Ectodermal cell (in vitro differentiated cells): ENCODE measurements around the gene CRACR2A.

ENCODE experiments used
- H3K27ac ChIP-seq: 2 replicates; pipeline ENCODE4 v1.7.0; 2013; ENCODE audit warnings: mild to moderate bottlenecking, low read depth, low read length; ENCODE audit not compliant: insufficient read depth, poor library complexity, severe bottlenecking
- H3K27me3 ChIP-seq: 2 replicates; pipeline ENCODE4 v1.7.0; 2013; ENCODE audit warnings: mild to moderate bottlenecking, low read length; ENCODE audit not compliant: insufficient read depth, control insufficient read depth, poor library complexity, severe bottlenecking
- H3K36me3 ChIP-seq: one replicate; pipeline ENCODE4 v1.7.0; 2013; ENCODE audit warnings: low read length; ENCODE audit not compliant: control insufficient read depth, insufficient read depth
- H3K4me1 ChIP-seq: one replicate; pipeline ENCODE4 v1.7.0; 2013; ENCODE audit warnings: low read length; ENCODE audit not compliant: control insufficient read depth, insufficient read depth
- H3K4me3 ChIP-seq: 2 replicates; pipeline ENCODE4 v1.7.0; 2013; ENCODE audit warnings: low read depth, low read length, control low read depth; ENCODE audit not compliant: insufficient read depth
- H3K9me3 ChIP-seq: 2 replicates; pipeline ENCODE4 v1.7.0; 2013; ENCODE audit warnings: mild to moderate bottlenecking, low read length, moderate library complexity; ENCODE audit not compliant: control insufficient read depth
- WGBS, 2 experiments: methylation state at CpG; one replicate each; pipeline ENCODE4 v1.1.7; 2013; ENCODE audit warnings: missing lambda C conversion rate in 2 of 2; 5-methylcytosine and 5-hydroxymethylcytosine counted together

The CRACR2A gene

GRCh38 chr12:3775385-3776035 is 22.6 kb upstream of the CRACR2A start:
- no peaks in the 10 kb centered on the region for H3K36me3 ChIP-seq
- no peaks in the 10 kb centered on the region for H3K4me1 ChIP-seq
- H3K27ac ChIP-seq: no peak overlapping the region
- no peak overlapping the region for H3K4me3 ChIP-seq
- H3K27me3 ChIP-seq: no peaks in the 10 kb centered on the region
- 77 to 83% methylated on average over 4 to 5 of the region's 5 CpGs for WGBS, 2 experiments
- H3K9me3 ChIP-seq: no peaks in the 10 kb centered on the region

DNA sequence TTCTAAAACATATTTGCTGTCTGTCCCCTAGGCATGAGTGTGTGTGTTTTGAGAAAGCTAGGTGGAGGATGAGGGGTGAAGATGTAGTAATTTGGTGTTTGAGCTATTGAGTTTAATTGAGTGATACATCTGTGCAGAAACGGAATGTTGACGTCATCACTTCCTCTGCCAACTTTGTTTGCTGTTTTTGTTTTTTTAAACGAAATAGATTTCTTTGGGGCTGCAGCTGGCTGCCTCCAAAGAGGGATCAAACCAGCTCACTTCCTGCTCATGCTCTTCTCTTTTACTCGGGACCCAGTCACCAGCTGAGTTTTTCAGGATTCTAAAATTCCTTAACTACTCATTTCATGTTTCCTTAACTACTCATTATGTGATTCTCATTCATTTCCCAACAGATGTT is 19.5 kb upstream of the CRACR2A start:
- no peak overlapping the region for H3K4me3 ChIP-seq
- H3K4me1 ChIP-seq: no peaks in the 10 kb centered on the region
- no peaks in the 10 kb centered on the region for H3K36me3 ChIP-seq
- 77 to 81% methylated on average over 4 of the region's 4 CpGs for WGBS, 2 experiments
- H3K9me3 ChIP-seq: no peaks in the 10 kb centered on the region
- no peak overlapping the region for H3K27ac ChIP-seq
- H3K27me3 ChIP-seq: no peaks in the 10 kb centered on the region

DNA sequence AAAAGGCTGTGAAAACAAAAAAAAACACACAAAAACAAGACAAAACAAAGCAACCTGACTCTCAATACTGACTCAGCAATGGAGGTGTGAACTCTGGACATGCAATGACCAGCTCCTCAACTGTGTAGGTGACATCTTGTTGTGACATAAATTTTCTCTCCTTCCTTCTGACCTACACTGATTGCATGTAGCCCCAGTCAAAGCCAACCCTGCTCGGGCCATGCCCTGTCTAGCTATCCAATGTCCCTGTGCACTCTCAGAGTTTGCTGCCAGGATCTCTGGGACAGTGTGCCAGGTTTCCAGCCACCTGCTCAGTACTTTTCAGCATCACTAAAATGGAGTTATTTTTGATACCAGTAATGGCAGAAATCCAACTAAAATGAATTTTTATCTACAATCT is 18.9 kb upstream of the CRACR2A start:
- no peaks in the 10 kb centered on the region for H3K36me3 ChIP-seq
- no peak overlapping the region for H3K4me3 ChIP-seq
- no peaks in the 10 kb centered on the region for H3K27me3 ChIP-seq
- H3K9me3 ChIP-seq: no peaks in the 10 kb centered on the region
- no peak overlapping the region for H3K27ac ChIP-seq
- no peaks in the 10 kb centered on the region for H3K4me1 ChIP-seq
- 93 to 97% methylated on average over 1 of the region's 1 CpG for WGBS, 2 experiments

GRCh38 chr12:3770891-3771290 is 18.0 kb upstream of the CRACR2A start:
- WGBS, 2 experiments: 100% methylated on average over 1 of the region's 1 CpG

GRCh38 chr12:3768911-3769447 is 16.1 kb upstream of the CRACR2A start:
- 92 to 96% methylated on average over 3 of the region's 3 CpGs for WGBS, 2 experiments

More at GRCh38 chr12:3770891-3771290, 18.0 kb upstream of the CRACR2A start:
- H3K27ac ChIP-seq: no peak overlapping the region
- no peaks in the 10 kb centered on the region for H3K27me3 ChIP-seq
- H3K4me1 ChIP-seq: no peaks in the 10 kb centered on the region
- no peaks in the 10 kb centered on the region for H3K36me3 ChIP-seq
- H3K9me3 ChIP-seq: no peaks in the 10 kb centered on the region
- H3K4me3 ChIP-seq: no peak overlapping the region

DNA sequence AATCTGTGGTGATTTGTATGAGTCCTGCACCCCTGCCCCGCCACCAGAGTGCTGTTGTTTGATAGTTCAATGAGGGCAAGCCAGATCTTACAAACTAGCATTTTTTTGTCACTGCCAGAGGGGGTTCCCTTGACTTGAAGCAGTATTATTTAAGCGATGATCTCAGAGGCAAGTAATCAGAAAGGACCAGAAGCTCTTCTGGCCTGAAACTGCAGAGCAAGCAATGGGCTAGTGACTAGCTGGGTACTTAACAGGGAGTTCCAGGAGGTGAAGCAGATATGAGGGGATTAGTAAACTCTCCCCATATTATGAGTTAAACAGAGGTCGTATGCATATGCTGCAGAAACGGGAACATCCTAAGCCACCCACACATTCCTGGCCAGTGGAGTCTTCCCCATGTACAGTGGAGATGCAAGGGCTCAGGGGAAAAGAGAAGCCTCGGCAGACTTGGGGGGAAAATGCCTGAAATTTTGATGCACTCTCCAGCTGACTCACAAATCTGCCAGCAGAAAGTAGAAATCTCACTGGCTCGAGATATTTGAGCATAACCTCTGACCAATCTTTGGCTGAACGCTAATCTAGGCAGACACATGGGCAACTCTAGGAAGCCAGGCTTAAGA is 8.3 kb upstream of the CRACR2A start:
- no peak overlapping the region for H3K27ac ChIP-seq
- H3K4me1 ChIP-seq: no peaks in the 10 kb centered on the region
- WGBS, 2 experiments: 80 to 81% methylated on average over 7 of the region's 7 CpGs
- H3K36me3 ChIP-seq: no peaks in the 10 kb centered on the region
- no peaks in the 10 kb centered on the region for H3K27me3 ChIP-seq
- no peaks in the 10 kb centered on the region for H3K9me3 ChIP-seq
- H3K4me3 ChIP-seq: no peak overlapping the region

More at GRCh38 chr12:3768911-3769447, 16.1 kb upstream of the CRACR2A start:
- H3K27me3 ChIP-seq: no peaks in the 10 kb centered on the region
- H3K9me3 ChIP-seq: no peaks in the 10 kb centered on the region
- H3K36me3 ChIP-seq: no peaks in the 10 kb centered on the region
- H3K4me3 ChIP-seq: no peak overlapping the region
- H3K4me1 ChIP-seq: no peaks in the 10 kb centered on the region
- H3K27ac ChIP-seq: no peak overlapping the region

GRCh38 chr12:3759878-3760277 is 7.0 kb upstream of the CRACR2A start:
- H3K27ac ChIP-seq: no peak overlapping the region
- no peaks in the 10 kb centered on the region for H3K4me1 ChIP-seq
- no peak overlapping the region for H3K4me3 ChIP-seq
- H3K9me3 ChIP-seq: no peaks in the 10 kb centered on the region
- H3K27me3 ChIP-seq: no peaks in the 10 kb centered on the region
- no peaks in the 10 kb centered on the region for H3K36me3 ChIP-seq
- WGBS, 2 experiments: 91 to 93% methylated on average over 2 of the region's 2 CpGs

DNA sequence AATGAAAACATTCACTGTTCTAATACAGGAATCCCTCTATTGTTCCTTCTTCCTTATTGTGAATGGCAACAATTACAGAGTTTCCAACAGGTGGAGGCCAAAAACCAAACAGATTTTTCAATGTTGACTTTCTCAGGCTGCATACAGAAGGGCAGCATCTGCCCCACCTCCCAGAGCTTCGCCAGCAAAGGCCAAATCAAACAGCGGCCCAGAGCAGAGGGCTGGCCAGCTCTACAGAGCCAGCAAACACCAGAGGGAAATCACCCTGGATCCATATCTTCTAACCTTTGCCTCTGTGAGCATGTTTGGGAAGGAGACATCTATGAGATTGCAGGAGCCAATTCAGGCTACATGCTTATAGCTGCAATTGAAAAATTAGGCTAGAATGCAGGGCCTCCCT is 4.4 kb upstream of the CRACR2A start:
- Histone ChIP-seq H3K9me3 (no peaks in the 10 kb centered on the region), H3K4me1 (peaks cover 6% of the 10 kb centered on the region)
- WGBS, 2 experiments: 86 to 88% methylated on average over 2 of the region's 2 CpGs

DNA sequence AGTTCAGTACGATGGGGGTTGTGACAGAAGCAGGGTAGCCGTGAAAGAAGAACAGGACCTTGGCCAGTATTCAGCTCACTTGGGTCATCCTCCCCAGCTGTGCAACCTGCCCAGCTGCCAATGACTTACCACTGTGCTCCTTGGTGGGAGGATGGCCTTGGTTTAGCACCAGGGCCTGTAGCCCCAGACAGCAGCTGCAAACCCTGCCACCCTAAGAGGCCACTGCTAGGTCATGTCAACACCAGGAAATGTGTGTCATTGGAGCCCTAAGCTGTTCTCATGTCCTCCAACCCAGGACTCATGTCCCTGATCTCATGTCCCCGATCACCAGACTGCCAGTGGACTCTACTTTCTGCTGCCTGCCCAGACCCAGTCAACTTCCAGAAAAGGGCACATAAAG is 3.0 kb upstream of the CRACR2A start:
- no peak overlapping the region for H3K4me3 ChIP-seq
- H3K4me1 ChIP-seq: peaks cover 6% of the 10 kb centered on the region
- no peaks in the 10 kb centered on the region for H3K36me3 ChIP-seq
- H3K27ac ChIP-seq: no peak overlapping the region
- peaks cover 15% of the 10 kb centered on the region for H3K27me3 ChIP-seq
- H3K9me3 ChIP-seq: no peaks in the 10 kb centered on the region
- WGBS, 2 experiments: 87 to 95% methylated on average over 3 of the region's 3 CpGs

More for the DNA sequence above, 4.4 kb upstream of the CRACR2A start:
- no peak overlapping the region for H3K27ac ChIP-seq
- H3K36me3 ChIP-seq: no peaks in the 10 kb centered on the region
- no peak overlapping the region for H3K4me3 ChIP-seq
- H3K27me3 ChIP-seq: peaks cover 9% of the 10 kb centered on the region

GRCh38 chr12:3753544-3754284 is 805 bp upstream of the CRACR2A start:
- peak overlapping the region; percentile 27 for H3K4me3 ChIP-seq
- no peak overlapping the region for H3K27ac ChIP-seq
- no peaks in the 10 kb centered on the region for H3K9me3 ChIP-seq
- peaks cover 6% of the 10 kb centered on the region for H3K4me1 ChIP-seq
- peaks cover 15% of the 10 kb centered on the region for H3K27me3 ChIP-seq
- no peaks in the 10 kb centered on the region for H3K36me3 ChIP-seq
- 88% methylated on average over 9 of the region's 9 CpGs for WGBS, 2 experiments
